Activated CD8-positive, alpha-beta memory T cell treated with anti-CD3 and anti-CD28 coated beads, Interleukin-2, amount 50 U/mL, for 24 hours (primary cell): ENCODE measurements around the gene THADA.

ENCODE experiments used
- DNase-seq: peaks from one replicate; pipeline ENCODE4 v3.0.0-alpha.2; 2020; ENCODE audit errors: extremely low read depth

Gene THADA

GRCh38 chr2:43349904-43350303 is 245.9 kb downstream of the THADA start:
- no peak for DNase-seq

- no peak for DNase-seq
These were observed 246.8 kb downstream of the THADA start for GRCh38 chr2:43348908-43349661.

GRCh38 chr2:43347746-43348145 is 248.1 kb downstream of the THADA start:
- no peak for DNase-seq

DNA sequence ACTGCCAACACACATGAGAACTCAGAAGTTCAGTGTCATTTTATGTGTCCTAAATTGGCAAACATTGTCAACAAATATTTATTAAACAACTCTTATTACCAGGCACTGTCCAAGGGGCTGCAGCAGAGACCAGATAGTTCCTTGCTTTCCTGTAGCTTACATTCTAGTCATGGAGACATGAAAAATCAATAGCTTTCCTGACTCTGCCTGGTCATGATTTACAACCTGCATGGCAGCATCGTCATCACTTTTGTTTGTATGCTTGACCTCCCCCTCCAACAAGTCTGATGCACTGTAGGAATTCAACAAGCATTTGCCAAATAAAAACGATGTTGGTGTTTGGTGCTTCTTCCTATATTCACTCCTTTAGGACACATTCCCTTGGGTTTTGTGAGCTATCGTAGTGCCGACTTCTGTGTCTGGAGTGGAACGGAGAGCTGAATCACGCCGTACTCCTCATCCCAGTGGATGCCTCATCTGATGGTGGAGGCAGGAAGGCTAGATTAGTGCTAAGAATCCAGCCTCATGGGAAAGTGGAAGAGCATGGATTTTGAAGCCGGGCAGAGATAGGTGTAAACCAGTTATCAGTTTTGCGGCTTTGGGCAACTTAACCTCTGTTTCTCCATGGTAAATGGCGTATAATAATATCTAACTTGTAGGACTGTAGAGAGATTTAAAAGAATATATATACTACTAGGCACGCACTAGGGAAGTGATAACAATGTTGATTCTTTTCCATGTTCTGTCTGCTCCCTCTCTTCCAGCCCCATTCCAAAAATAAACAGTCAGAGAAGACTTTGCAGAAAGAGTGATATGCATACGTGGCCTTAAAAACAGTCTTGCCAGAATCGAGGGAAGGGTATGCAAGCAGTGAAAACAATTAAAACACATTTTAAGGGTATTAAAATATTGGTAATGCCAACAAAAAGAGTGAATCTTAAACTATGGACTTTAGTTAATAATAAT is 249.0 kb downstream of the THADA start:
- no peak for DNase-seq

DNA sequence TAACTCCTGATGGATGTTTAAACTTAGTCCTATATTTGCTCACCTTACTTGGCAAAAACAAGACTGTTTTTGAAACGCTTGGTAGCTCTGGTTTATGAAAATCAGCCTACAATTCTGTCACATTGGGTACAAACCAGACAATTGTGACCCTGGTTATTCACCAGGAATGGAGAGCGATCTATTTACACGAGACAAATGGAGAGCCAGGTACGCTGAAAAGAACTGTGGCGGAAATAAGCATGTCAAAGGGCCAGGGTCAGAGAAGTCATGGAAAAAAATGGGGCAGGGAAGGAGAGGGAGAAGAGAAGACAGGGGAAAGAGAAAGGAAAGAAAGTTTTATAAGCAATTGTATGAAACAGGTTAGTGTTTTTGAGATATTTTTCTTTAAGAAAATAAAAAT is 250.0 kb downstream of the THADA start:
- DNase-seq = no peak

- no peak for DNase-seq
These were observed 250.4 kb downstream of the THADA start for GRCh38 chr2:43345391-43345813.

DNA sequence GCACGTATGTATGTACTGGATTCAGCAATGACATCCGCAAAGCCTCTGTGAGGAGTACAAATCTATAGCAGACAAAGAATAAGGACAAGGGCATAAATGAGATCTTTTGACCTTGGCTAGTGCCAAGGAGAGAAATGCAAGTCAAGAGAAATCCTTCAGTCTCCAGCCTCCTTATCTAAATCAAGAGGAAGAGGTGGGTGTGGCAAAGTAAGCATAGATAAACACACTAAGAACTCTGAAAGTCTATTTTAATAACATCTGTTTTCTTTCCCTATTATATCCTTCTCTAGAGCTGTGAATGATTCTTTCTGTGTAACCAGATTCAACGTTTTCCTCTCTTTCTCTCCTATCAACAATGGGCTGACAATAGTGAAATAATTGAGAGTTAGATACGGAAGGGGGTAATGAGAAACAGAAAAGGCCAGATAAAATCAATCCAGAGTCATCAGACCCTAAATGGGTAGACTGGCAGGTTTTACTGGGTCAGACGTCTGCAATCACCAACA is 250.9 kb downstream of the THADA start:
- no peak for DNase-seq

DNA sequence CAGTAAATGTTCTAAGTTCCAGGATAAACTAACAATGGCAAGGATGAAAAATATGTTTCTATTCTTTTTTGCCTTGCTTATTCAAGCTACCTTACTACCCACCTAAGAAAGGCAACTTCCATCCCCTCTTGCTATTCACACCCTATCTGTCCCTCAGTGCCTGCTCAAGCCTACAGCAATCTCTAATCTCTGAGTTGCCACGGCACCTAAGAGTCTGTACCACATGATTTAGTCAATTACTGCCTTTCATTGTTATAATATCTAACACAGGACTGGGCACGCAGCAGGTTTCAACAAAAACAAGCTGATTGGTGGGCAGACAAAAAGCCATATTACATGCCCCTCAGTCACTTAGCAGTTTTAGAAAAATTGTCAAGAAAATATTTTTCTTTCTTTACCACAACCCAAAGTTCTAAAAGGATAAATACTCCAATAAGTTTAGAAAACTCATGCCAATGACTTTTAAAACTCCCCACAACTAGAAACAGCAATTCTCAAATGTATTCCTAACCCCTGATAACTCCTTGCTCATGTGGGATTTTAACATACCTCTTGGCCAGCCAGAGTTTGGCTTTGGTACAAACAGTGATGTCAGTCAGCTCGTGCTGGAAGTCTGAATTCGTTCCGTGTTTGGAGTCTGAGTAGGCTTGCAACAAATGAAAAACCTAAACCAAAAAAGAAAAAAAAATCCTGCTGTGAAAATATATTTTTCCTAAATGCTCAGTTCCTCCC is 252.1 kb downstream of the THADA start:
- DNase-seq = no peak

GRCh38 chr2:43341959-43342757 is 253.7 kb downstream of the THADA start:
- DNase-seq = no peak

DNA sequence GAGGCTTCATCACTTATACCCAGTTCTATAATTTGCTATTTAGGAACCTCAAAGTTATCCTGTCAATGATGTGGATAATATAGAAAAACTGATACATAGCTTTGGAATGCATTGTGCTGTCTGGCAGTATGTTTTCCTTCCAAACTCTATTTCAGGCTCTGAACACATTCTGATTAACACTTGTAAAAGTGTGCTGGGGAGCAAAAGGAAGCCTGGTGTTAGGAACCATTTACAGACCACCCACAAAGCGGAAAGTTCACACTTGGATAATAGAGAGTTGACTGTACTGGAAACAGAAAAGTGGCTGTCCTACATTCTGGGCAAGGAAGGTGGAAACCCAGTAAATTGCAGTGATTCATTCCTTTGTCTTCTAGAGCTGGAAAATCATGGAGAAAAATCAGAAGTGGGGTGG is 254.9 kb downstream of the THADA start:
- DNase-seq = no peak

- DNase-seq = no peak
These were observed 255.8 kb downstream of the THADA start for GRCh38 chr2:43340066-43340465.

DNA sequence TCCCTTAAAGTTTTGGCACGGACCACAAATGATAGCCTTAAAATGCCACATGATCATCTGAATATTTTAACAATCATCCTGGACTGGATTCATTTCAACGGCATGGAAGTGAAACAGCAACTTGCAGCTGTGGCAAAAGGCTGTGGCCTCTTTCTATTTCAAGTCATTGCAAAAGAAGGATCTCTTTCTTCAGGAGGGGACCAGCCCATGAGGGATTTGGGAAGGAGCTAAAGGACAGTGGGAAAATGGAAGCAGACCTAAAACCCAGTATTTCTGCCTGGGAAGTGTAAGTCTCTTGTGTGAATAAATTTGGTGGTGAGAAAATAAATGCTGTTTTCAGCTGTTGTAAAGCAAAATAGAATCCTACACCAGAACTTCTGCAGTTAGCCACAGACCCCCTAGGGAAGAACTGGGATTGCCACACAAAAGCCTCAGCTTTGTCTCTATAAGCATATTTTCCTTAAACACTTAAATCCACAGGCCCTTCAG is 262.1 kb downstream of the THADA start:
- DNase-seq = no peak

GRCh38 chr2:43333101-43333655 is 262.7 kb downstream of the THADA start:
- DNase-seq = no peak

- no peak for DNase-seq
These were observed 263.2 kb downstream of the THADA start for GRCh38 chr2:43332653-43333052.

DNA sequence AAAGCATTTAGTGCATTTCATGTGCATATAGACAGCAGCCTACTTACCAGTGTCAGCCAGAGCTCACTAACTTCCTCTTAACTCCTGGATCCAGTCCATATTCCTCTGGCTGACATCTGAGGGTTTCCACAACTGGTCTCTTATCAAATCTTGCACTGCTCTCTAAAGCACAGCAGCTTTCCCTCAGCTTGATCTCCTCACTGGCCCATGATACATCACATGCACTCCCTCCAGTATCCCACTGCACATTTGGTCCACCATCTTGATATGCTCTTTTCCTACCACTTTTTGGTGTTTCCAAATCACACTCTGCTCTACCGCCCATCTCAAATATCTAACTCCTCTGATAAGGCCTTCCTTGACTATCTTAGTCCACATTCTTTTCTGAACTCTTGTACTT is 264.4 kb downstream of the THADA start:
- no peak for DNase-seq

DNA sequence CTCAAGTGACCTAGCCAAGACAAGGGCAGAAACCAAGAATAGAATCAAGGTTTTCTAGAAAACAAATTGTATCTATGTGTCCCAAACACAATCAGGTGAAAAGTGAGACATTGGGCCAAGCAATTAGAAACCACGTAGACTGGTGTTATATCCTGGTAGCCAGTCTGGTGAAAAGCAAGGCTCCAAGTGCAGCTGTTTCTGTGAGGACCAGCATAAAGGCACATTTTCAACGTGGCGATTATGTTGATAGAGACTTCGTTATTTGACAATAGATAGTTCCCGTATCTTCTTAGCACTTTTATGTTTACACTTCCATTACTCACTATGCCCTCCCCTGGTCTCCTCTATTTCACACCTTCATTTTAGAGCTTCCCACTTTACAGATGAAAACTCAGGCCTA is 266.2 kb downstream of the THADA start:
- no peak for DNase-seq

- DNase-seq = no peak
These were observed 267.0 kb downstream of the THADA start for GRCh38 chr2:43328832-43329231.

GRCh38 chr2:43328133-43328532 is 267.7 kb downstream of the THADA start:
- no peak for DNase-seq

- DNase-seq = no peak
These were observed 268.7 kb downstream of the THADA start for GRCh38 chr2:43327119-43327518.

GRCh38 chr2:43326101-43326825 is 269.6 kb downstream of the THADA start:
- no peak for DNase-seq
